HG02571 (cell line): Measurements from ENCODE around the gene EDEM3.

Experiments used
- ATAC-seq: cut with Tn5 transposase; IDR thresholded peaks from one replicate; pipeline ENCODE4 v1.9.1; 2021; ENCODE audit warnings: mild to moderate bottlenecking, moderate library complexity; ENCODE audit not compliant: unreplicated experiment

EDEM3 gene

GRCh38 chr1:184673305-184673704 lies 81.4 kb downstream of the EDEM3 start:
- no peak for ATAC-seq

DNA sequence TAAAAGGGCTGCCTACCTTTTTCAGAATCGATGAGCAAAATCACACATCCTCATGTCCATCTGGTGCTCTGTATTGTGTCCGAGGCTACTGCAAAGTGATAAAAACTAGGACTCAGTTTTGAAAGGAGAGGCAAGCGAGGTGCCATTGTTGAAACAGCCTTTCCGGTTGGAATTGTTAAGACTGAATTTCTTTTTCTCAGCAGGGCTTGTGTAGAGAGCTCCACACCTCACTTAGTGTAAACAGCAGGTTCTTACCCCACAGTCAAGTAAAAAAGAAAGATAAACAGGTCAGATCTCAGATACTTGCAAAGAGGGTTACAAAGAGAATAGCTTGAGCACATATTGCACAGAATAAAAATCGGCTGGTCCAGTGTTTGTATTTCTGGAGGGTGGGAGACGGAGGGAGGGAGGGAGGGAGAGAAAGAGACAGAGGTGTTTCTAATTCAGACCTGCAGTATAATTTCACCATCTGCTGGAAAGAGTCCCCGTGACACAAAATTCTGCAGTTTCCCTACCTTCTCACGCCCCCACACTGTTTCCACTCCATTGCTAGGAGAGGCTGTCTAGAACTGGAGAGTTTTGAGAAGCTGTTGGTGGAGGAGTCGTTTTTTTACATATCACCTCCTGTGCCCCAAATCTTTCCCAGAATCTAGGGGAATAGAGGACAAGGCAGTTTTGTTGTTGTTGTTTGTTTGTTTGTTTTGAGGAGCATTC lies 82.5 kb downstream of the EDEM3 start:
- ATAC-seq, result no peak

DNA sequence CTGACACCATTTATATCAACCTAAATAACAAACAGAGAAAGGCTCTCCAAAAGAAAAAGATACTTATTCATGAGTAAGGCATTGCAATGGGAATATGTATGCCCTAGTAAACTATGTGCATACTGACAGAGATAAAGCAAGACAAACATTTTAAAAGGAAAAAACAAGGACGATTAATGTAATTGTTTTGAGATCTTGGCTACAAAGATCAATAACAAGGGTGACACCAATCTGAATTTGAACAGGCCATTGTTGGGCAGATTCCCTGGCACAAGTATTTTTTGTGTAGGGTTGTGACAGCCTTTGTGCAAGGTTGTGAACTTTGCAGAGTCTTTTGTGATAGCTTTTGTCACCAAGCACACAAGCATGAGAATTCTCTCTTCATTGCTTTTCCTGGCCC lies 85.3 kb downstream of the EDEM3 start:
- no peak for ATAC-seq

DNA sequence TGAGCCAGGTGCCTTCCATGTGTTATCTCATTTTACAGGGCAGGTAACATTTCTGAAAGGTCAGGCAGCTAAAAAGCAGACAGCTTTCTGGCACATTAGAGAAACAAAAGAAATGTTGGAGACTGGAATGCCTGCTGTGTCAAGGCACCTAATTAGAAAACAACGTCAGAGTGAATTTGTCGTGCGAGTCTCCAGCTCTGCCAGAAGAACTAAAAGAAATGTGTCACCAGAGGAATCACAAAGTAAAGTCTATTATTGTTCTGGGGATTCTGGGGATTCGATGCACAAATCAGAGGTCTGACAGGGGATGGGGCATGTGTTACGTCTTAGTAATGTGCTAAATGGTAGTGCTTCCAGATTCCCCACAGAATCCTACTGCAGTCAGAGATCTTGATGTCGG lies 89.3 kb downstream of the EDEM3 start:
- ATAC-seq, result no peak

DNA sequence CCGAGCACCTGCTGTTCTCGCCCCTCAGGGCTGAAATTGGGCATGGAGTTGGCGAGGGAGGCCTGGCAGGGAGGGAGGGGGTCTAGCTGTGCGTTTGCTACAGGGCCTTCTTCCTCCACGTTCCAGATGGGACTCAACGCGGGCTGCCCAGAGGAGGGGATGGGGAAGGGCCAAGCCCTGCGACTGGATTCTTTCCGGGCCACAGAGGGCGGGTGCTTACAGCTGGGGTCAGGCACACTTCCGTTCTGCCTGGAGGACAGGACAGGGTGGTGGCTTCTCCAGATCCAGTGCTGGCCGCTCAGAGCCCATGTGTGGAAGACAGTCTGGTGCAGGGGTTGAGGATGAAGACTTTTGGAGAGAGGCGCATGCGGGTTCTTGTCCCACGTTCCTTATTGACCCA lies 90.0 kb downstream of the EDEM3 start:
- no peak for ATAC-seq

- no peak for ATAC-seq
These were observed 90.5 kb downstream of the EDEM3 start for GRCh38 chr1:184664042-184664660.

DNA sequence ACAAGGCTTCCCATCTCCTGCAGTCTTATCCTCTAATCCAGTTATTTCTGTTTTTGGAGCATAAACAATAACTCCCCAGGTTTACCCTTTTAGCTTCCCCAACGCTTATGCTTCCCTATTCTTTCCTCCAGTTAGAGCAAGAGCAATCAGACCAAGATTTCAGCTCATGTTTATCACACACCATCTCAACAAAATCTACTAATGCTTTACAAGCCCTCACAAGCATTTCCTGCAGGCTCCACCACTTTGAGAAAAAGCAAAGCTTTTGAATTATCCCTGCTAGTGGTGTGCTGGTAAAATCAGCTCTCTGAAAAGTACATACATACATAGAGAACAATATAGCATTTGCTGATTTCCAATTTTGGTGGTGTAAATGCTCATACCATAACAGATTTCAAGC lies 92.9 kb downstream of the EDEM3 start:
- no peak for ATAC-seq

GRCh38 chr1:184660462-184661191 lies 94.0 kb downstream of the EDEM3 start:
- no peak for ATAC-seq

- no peak for ATAC-seq
These were observed 96.6 kb downstream of the EDEM3 start for GRCh38 chr1:184658055-184658454.

- no peak for ATAC-seq
These were observed 98.4 kb downstream of the EDEM3 start for GRCh38 chr1:184656221-184656620.

GRCh38 chr1:184655185-184655584 lies 99.5 kb downstream of the EDEM3 start:
- ATAC-seq, result no peak

GRCh38 chr1:184650177-184650866 lies 104.3 kb downstream of the EDEM3 start:
- ATAC-seq, result no peak

DNA sequence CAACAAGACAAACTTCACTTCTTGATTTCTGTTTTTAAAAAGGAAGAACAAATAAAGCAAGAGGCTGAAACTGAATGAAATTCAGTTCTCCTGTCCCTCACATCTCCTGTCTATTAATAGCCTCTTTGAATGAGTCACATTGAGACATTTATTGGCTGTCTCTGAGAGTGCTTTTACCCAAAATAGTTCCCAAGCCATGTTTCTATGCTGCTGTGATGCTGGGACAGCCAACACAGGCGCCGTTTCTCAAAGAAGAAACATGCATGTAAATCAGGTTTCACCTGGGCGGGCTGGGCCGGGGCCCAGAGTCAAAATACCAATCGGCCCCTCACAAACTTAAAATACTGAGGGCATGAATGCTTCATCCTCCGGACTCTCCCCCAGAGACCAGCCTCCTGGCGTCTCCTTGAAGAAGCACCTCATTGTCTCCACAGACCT lies 105.2 kb downstream of the EDEM3 start:
- peak; percentile 89 for ATAC-seq

- ATAC-seq, result no peak
These were observed 105.8 kb downstream of the EDEM3 start for GRCh38 chr1:184648856-184649201.

DNA sequence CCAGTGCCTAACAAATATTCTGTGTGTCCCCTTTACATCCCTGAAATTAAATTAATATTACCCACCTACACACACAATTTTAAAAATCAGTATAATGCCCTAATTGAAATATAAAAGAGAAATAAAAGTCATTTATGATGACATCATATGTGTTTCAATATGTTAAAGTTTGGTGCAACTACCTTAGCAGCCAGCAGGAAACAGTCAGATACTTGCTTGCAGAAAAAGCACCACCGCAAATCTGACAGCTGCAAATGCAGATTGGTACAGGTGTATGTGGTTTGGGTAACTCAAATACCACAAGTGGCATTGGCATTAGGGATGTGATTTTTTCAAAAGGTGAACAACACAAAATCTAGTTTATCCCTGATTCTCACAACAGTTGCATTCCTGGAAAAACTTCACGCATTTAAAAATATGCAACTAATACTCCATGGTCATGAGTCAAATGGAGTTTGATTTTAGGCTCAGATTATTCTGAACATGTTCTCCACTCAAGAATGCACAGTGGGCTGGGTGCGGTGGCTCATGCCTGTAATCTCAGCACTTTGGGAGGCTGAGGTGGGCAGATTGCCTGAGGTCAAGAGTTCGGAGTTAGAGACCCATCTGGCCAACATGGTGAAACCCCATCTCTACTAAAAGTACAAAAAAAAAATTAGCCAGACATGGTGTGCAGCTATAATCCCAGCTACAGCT lies 106.3 kb downstream of the EDEM3 start:
- no peak for ATAC-seq

DNA sequence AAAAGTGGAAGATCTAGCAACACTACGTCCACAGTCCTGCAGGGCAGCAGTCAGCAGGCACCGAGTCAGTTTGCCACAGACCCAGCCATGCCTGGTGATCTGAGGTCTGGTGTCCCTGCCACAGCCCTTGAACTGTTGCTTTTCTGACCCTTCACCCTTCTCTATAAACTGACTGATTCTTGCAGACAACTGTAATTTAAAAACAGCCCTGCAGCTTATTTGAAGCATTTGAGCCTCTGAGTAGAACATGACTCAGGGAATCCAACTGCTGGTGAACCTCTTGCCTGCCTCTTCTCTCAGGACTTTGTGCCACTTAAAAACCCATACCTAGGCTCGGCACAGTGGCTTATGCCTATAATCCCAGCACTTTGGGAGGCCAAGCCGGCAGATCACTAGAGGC lies 107.2 kb downstream of the EDEM3 start:
- no peak for ATAC-seq

- no peak for ATAC-seq
These were observed 107.8 kb downstream of the EDEM3 start for GRCh38 chr1:184646824-184647223.

DNA sequence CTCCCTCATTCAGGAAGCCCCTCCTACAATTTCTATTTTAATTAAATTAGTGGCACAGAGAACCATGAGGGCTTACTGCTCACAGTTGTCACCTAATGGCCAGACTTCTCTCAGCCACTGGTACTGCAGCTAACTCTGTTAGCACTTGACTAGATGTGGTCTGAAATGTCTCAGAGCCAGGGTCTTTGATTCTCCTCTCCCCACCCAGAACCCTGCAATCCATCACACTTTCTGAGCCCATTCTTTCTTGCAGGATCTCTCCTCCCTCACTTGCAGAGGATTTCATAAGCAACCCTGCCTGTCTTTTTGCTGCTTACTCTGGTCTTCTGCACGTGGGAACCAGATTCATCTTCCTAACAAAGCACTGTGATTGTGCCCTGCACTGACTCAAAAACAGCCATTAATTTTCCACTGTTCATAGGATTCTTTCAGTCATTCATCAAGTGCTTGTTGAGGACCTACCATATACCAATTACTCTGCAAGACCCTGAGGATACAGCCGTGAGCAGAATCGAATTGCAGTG lies 108.4 kb downstream of the EDEM3 start:
- no peak for ATAC-seq

DNA sequence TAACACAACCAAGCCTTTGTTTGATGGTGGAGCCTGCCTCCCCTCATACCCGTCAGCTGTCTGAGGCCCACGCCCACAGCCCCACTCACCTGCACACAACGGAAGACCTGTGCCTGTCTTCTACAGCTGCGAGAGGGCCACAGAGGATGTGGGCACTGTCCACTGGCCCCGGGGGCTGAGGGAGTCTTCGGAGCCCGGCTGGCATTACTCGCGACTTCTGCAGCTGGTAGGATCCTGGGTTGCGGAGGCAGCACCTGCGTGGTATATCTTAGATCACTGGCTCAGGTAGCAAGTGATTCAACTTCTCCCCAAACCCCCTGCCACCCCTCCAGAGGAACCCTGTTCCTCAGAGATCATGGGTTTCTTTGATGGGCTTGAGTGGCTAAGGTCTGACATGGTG lies 109.9 kb downstream of the EDEM3 start:
- no peak for ATAC-seq

GRCh38 chr1:184643661-184644060 lies 111.0 kb downstream of the EDEM3 start:
- ATAC-seq, result no peak

DNA sequence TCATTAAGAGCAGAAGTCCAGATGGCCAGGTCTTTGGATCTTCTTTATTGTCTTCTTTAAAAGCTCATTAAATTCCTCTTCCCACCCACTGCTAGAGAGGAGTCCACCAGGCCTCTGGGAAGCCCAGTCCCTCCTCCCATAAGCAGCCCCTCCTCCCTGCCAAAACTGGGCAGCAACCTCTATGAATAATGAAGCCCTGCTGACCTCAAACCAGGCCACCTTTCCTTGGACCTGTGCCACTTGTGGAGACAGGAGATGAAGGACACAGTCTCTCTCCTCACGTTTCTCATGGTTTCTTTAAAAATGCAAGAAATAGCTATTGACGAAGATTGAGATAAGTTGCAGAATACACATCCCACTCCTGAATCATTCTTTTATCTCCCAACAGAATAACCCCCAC lies 112.8 kb downstream of the EDEM3 start:
- no peak for ATAC-seq
